ENCODE data around the gene MSLN. TPM values are rescaled to one million over a fixed set of nuclear protein-coding genes. Genes with fewer than 3 reads are reported as not detected.

Gene MSLN
- total and polyA plus RNA-seq, 9 of the 15 experiments (the other 6 are each of a cell fraction or from before 2014, with no cell fraction given), result not detected

DNA sequence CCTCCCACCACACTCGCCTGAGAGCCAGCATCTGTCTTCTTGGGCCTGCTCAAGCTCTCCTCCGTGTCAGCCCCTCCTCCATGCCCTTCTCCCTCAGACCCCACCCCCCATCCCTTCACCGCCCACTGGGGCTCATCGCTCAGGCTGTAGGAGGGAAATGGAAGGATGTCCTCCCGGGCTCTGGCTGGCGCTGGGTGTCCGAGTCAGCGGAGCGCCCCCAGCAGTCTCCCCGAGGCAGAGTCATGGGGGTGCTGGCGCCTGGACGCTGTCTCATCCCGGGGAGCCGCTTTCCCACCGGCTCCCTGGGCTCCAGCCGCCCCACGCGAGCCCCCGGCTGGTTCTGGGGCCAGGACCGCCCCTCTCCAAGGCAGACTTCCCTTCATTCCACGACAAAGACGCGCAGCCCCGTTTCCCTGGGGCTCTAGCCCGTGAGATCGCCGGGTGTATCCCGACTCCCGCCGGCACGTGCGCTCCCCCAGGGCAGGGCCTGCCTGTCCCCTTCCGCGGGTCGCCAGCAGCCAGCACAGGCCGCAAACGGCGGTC is 40.0 kb upstream of the MSLN start (continued):
- TF ChIP-seq, protein P1, sequence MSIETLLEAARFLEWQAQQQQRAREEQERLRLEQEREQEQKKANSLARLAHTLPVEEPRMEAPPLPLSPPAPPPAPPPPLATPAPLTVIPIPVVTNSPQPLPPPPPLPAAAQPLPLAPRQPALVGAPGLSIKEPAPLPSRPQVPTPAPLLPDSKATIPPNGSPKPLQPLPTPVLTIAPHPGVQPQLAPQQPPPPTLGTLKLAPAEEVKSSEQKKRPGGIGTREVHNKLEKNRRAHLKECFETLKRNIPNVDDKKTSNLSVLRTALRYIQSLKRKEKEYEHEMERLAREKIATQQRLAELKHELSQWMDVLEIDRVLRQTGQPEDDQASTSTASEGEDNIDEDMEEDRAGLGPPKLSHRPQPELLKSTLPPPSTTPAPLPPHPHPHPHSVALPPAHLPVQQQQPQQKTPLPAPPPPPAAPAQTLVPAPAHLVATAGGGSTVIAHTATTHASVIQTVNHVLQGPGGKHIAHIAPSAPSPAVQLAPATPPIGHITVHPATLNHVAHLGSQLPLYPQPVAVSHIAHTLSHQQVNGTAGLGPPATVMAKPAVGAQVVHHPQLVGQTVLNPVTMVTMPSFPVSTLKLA (conservative IDR thresholded peaks at IDR 0.05), result peak; percentile 47 to 82; a peak in 3 of 4 replicates
- TF ChIP-seq, protein P2, sequence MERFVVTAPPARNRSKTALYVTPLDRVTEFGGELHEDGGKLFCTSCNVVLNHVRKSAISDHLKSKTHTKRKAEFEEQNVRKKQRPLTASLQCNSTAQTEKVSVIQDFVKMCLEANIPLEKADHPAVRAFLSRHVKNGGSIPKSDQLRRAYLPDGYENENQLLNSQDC (CRISPR knock-in tag; IDR thresholded peaks at IDR 0.05), result no peak
- TF ChIP-seq, protein P3, sequence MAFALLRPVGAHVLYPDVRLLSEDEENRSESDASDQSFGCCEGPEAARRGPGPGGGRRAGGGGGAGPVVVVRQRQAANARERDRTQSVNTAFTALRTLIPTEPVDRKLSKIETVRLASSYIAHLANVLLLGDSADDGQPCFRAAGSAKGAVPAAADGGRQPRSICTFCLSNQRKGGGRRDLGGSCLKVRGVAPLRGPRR (CRISPR knock-in tag; IDR thresholded peaks at IDR 0.05), result no peak
- TF ChIP-seq BDP1 (IDR thresholded peaks at IDR 0.05; ENCODE audit: insufficient read depth, insufficient read length) (no peak), RBM22 (IDR thresholded peaks at IDR 0.05; ENCODE audit: low read depth, low read length, poor library complexity, severe bottlenecking) (peak; percentile 28), ZBTB1 (CRISPR knock-in tag; IDR thresholded peaks at IDR 0.05; ENCODE audit: borderline replicate concordance, low read depth) (peak; percentile 62; the same call in 1 of the 2 replicates), FOXK1 (CRISPR knock-in tag; IDR thresholded peaks at IDR 0.05; ENCODE audit: borderline replicate concordance) (no peak), GABPA (tag; conservative IDR thresholded peaks at IDR 0.05; ENCODE audit: low read depth) (no peak), KAT7 (CRISPR knock-in tag; IDR thresholded peaks at IDR 0.05; ENCODE audit: borderline replicate concordance) (peak; percentile 80; the same call in 1 of the 2 replicates), FOSL1 (tag; conservative IDR thresholded peaks at IDR 0.05) (peak; percentile 46; the same call in 1 of the 2 replicates), SAFB (IDR thresholded peaks at IDR 0.05; ENCODE audit: borderline replicate concordance, low read depth, low read length) (0 out of 2 replicates have a peak, but pooled peaks have one; percentile 18), HDAC2 (IDR thresholded peaks at IDR 0.05) (0 out of 2 replicates have a peak, but pooled peaks have one; percentile 61), IRF2 (CRISPR knock-in tag; IDR thresholded peaks at IDR 0.05) (no peak), ZNF347 (CRISPR knock-in tag; IDR thresholded peaks at IDR 0.05; ENCODE audit: low read depth) (no peak), ZEB2 (IDR thresholded peaks at IDR 0.05) (0 out of 2 replicates have a peak, but pooled peaks have one; percentile 31), CBX3 (IDR thresholded peaks at IDR 0.05; ENCODE audit: borderline replicate concordance in 1 of 2, low read length in 2 of 2) (0 out of 3 replicates have a peak, but pooled peaks of 1 of the 2 experiments have one; percentile 12), MBD2 (IDR thresholded peaks at IDR 0.05; ENCODE audit: borderline replicate concordance, low read depth) (no peak), SIRT6 (IDR thresholded peaks at IDR 0.05; ENCODE audit: low read depth, low read length) (no peak), XRCC5 (IDR thresholded peaks at IDR 0.05; ENCODE audit: low read depth, low read length) (no peak; the same call in 1 of the 2 replicates), SIN3B (IDR thresholded peaks at IDR 0.05; ENCODE audit: low read depth) (no peak)
- TF ChIP-seq, protein P4, sequence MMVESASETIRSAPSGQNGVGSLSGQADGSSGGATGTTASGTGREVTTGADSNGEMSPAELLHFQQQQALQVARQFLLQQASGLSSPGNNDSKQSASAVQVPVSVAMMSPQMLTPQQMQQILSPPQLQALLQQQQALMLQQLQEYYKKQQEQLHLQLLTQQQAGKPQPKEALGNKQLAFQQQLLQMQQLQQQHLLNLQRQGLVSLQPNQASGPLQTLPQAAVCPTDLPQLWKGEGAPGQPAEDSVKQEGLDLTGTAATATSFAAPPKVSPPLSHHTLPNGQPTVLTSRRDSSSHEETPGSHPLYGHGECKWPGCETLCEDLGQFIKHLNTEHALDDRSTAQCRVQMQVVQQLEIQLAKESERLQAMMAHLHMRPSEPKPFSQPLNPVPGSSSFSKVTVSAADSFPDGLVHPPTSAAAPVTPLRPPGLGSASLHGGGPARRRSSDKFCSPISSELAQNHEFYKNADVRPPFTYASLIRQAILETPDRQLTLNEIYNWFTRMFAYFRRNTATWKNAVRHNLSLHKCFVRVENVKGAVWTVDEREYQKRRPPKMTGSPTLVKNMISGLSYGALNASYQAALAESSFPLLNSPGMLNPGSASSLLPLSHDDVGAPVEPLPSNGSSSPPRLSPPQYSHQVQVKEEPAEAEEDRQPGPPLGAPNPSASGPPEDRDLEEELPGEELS (CRISPR knock-in tag; IDR thresholded peaks at IDR 0.05; ENCODE audit: borderline replicate concordance), result no peak
- TF ChIP-seq, protein P5, sequence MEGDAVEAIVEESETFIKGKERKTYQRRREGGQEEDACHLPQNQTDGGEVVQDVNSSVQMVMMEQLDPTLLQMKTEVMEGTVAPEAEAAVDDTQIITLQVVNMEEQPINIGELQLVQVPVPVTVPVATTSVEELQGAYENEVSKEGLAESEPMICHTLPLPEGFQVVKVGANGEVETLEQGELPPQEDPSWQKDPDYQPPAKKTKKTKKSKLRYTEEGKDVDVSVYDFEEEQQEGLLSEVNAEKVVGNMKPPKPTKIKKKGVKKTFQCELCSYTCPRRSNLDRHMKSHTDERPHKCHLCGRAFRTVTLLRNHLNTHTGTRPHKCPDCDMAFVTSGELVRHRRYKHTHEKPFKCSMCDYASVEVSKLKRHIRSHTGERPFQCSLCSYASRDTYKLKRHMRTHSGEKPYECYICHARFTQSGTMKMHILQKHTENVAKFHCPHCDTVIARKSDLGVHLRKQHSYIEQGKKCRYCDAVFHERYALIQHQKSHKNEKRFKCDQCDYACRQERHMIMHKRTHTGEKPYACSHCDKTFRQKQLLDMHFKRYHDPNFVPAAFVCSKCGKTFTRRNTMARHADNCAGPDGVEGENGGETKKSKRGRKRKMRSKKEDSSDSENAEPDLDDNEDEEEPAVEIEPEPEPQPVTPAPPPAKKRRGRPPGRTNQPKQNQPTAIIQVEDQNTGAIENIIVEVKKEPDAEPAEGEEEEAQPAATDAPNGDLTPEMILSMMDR (IDR thresholded peaks at IDR 0.05 in 2 of 3, conservative IDR thresholded peaks at IDR 0.05 in 1 of 3; ENCODE audit: insufficient read depth in 2 of 3, low read depth in 1 of 3, low read length in 3 of 3), result peak; percentile 40 to 53 (median 51); a peak in 5 of 6 replicates
